Stimulated activated CD4-positive, alpha-beta T cell treated with anti-CD3 and anti-CD28 coated beads, Interleukin-2, amount 100 ng/mL, for 24 hours (primary cell): ENCODE measurements around the gene ATXN7.

Source experiments
- DNase-seq, 2 donors: peaks; one replicate each; pipeline ENCODE4 v3.0.0-alpha.2; 2020

Gene ATXN7, protein sequence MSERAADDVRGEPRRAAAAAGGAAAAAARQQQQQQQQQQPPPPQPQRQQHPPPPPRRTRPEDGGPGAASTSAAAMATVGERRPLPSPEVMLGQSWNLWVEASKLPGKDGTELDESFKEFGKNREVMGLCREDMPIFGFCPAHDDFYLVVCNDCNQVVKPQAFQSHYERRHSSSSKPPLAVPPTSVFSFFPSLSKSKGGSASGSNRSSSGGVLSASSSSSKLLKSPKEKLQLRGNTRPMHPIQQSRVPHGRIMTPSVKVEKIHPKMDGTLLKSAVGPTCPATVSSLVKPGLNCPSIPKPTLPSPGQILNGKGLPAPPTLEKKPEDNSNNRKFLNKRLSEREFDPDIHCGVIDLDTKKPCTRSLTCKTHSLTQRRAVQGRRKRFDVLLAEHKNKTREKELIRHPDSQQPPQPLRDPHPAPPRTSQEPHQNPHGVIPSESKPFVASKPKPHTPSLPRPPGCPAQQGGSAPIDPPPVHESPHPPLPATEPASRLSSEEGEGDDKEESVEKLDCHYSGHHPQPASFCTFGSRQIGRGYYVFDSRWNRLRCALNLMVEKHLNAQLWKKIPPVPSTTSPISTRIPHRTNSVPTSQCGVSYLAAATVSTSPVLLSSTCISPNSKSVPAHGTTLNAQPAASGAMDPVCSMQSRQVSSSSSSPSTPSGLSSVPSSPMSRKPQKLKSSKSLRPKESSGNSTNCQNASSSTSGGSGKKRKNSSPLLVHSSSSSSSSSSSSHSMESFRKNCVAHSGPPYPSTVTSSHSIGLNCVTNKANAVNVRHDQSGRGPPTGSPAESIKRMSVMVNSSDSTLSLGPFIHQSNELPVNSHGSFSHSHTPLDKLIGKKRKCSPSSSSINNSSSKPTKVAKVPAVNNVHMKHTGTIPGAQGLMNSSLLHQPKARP

DNA sequence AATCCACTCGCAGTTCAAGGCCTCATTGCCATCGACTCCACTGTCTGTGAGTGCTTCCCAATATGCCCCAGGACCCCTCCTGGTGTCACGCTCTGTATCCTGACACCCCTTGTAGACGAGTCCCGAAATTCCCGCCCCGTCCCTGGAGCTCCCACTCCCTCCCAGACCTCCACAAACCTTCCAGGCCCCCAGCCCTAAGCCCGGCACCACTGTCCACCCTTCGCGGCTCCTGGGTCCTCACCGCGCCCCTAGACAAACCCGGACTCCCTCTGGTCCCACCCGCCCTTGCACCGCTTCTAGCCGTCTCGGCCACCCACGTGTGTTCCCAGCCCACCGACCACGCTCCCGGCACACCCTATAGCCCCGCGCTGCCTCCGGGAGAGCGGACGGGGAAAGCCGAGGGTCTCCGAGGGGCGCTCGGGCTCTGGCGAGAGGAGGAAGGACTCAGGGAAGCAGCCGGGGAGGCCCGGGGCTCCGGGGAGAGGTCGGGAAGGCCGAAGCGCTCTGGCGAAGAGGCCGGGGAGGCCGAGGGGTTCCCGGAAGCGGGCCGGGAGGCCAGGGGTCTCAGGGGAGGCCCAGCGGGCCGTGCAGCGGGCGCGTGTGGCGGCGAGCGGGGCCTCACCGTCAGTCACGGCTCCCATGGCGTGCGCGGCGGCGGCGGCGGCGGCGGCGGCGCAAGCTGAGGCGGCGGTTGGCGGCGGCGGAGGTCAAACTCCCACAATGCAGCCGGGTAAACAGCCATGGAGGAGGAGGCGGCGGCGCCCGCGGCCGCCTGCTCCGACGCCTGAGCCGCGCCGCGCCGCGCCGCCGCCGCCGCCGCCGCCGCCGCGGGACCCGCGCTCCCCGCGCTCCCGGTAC lies at the start of gene ATXN7, which contains the start of gene THOC7:
Gene ATXN7 (plus strand): TSS at position 718 of the 858 bp plus-strand sequence. CDS start 48,732 bp downstream, outside the sequence.
Gene THOC7 (minus strand): TSS at position 656 of the 858 bp plus-strand sequence. CDS start 15 bp downstream, at position 641.
- peak; percentile 70 to 72 for DNase-seq

DNA sequence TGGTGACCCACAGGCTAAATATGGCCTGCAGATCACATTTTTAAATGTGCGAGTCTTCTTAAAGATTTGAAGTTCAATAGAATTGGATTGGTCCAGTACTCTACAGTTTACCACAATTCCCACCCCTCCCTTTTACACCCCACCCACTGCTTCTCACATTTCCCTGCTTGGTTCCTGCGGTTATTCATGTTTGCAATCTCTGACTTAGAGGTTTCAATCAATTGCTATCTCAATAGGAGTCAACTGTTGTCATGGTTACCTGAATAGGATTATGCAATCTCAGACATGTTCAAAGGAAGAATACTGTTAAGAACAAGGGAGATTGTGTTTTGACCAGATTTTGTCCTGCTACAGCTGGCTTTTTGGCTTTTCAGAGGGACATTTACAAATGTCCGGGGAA lies 49.4 kb upstream of the ATXN7 start:
- DNase-seq, result no peak

DNA sequence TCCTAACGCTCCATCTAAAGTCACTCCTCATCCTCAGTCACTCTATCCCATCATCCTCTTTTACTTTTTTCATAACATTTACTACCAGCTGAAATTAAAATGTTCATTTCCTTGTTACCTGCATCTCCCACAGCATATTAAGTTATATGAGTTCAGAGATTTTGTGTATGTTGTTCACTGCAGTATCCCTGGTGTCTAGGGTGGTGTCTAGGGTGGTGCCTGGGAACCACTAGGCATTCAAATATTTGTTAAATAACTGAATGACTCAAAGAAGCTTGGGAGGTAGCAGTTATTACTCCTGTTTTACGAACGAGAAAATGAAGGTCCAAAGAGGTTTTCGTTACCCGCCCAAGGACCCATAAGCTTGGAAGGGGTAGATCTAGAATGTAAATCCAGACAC lies 46.4 kb upstream of the ATXN7 start:
- DNase-seq, result no peak

DNA sequence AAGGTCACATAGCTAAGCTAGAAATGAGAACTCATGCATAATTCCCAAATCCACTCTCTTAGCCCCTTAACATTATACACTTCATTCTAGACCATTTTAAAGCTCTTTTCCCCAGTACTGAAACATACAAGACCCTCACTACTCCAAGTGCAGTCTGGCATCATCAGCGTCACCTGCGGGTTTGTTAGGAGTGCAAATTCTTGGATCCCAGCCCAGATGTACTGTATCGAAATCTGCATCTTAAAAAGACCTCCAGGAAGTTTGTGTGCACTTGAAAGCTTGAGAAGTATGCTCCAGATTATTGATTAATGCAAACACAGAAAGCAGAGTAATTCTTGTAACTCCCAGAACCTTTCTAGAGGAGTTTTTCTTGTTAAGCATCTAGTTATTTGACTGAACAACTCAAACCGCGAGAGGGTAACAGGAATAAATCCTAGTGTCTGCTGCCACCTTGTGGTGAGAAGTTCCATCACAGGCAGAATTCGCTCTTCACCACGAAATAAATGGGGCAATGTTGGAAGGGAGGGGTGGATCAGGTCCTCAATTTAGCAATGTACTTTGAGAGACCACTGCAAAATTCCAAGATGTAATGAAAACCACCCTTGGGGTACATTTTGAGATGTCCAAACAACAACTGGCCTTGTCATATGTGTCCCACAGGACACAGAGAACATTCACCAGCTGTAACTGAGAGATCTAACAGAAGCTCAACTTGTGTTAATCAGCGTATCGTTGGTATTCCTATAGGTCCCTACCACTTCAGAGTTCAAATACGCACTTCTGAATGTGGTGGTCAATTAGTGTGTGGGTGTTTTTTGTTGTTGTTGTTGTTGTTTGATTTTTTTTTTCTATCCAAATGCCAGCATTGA lies 45.2 kb upstream of the ATXN7 start:
- DNase-seq, result peak; percentile 62 to 71

DNA sequence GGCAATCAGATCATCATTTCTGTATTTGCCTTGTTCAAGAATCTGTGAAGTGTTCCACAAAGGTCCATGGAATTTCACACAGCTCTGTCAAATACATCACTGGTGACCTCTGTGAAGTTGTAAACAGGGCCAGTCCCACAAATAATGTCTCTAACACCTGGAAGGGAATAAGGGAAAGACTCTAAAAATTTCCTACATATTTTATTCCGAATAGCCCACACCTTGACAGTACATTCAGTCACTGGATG lies 44.6 kb upstream of the ATXN7 start, which contains the start of gene C3orf49:
Gene C3orf49 (plus strand): TSS at position 149 of the 248 bp plus-strand sequence. CDS start 173 bp downstream, outside the sequence.
- no peak for DNase-seq

DNA sequence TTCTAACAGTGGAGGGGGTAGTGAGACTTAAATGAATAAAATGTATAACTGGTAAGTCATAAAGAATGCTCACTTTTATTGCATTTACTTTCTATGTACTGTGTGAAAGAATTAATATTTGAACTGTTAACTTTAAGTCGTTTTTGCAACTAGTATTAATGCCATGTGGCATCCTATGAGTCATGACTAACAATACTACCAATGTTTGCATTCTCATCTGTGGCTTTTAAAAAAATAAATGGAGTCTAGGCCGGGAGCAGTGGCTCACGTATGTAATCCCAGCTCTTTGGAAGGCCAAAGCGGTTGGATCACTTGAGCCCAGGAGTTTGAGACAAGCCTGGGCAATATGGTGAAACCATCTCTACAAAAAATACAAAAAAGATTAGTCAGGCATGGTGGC lies 39.4 kb upstream of the ATXN7 start:
- DNase-seq, result no peak

DNA sequence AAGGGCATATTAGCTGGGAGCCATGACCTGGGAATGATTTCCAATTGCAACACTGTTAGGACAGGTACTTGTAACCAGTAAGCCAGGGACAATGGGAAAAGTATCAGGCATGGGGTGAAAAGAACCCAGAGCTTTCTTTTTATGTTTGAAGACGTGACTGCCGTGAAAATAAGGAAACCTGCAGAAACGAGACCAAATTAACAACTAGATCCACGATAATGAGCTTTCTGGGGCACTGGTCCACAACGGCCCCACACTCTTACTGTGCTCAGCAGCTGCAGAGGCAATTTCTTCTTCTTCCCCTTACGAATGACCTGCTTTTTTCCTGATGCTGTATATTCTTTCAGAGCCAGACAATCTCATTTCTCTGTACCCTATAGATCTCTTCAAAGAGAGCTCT lies 33.1 kb upstream of the ATXN7 start:
- DNase-seq, result no peak

DNA sequence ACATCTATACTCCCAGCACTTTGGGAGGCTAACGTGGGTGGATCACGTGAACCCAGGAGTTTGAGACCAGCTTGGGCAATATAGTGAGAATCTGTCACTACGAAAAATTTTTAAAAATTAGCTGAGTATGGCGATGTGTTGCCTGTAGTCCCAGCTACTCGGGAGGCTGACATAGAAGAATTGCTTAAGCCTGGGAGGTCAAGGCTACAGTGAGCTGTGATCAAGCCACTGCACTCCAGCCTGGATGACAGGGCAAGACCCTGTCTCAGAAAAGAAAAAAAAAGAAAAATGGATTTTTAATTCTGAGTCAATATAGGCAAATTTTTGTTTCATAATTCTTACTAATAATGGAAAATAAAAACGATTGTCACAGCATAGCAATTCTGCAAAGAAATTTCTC lies 31.3 kb upstream of the ATXN7 start:
- DNase-seq, result no peak

DNA sequence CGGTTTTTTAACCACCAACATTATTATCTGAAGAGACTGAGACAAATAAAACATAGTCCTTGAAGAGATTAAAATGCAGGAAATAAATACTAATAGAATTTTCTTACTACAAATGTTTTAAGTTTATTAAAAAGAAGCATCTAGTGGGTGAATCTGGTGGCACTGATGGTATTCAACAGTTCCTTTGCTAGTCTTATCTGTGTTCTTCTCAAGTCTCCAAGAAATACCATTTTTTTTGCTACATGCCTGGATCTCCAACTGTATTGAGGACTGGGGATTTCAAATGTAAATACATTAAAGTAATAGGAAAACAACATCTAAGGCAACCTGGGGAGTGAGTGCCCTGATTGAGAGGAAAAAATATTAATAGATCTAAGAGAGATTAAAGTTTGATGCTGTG lies 22.0 kb upstream of the ATXN7 start:
- no peak for DNase-seq

DNA sequence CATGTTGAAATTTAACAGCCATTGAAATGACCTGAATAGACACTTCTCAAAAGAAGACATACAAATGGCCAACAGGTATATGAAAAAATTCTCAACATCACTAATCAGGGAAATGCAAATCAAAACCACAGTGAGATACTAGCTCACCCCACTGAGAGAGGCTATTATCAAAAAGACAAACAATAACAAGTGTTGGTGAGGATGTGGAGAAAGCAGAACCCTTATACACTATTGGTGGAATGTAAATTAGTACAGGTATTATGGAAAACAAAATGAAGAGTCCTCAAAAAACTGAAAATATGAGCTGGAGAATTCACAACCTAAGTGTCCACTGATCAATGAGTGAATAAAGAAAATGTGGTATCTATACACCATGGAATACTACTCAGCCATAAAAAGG lies 21.5 kb upstream of the ATXN7 start:
- DNase-seq, result no peak

DNA sequence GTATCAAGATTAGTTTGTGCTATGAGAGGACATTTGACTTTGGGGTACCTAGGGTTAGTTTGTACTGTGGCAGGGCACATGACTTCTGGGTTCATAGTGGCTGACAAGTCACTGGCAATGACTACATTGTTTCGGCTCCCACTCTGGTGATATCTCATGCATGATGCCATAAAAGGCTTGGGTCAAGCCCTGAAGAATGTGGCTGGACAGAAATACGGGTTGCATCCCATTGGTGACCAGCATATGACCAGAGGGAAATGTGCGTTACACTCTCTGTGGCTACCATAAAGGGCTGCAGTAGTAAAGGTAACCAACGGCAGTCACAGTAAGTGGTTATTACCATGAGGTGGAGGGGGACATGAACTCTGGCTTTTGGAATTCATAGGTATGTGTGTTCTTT lies 18.5 kb upstream of the ATXN7 start:
- no peak for DNase-seq

DNA sequence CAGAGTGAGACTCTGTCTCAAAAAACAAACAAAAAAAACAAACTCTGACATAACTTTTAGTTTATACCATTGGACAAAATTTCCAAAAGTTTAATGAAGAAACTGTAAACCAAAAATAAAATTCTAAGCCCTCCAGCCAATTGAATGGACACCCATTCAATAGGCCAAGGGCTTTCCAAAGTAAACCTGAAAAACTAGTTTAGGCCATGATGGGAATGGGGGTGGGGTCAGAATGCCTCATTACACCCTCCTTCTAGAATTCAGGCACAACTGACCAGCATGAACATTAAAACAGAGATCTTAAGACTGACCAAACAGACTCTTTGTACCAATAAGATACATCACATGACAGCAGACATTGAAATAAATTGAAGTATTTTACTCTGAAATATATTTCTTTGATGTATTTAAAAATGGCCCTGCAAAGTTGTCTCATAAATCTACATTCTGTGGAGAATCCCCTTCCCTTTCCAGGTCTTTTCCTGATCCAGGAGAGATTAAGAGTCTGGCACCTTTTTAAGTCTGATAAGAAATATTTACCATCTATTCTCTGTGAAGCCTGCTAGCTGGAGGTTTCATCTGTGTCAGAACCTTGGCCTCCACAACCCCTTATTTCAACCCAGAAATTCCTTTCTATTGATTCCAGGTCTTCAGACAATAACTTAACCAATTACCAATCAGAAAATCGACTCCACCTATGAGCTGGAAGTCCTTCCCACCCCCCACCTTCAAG lies 15.8 kb upstream of the ATXN7 start:
- DNase-seq, result no peak

DNA sequence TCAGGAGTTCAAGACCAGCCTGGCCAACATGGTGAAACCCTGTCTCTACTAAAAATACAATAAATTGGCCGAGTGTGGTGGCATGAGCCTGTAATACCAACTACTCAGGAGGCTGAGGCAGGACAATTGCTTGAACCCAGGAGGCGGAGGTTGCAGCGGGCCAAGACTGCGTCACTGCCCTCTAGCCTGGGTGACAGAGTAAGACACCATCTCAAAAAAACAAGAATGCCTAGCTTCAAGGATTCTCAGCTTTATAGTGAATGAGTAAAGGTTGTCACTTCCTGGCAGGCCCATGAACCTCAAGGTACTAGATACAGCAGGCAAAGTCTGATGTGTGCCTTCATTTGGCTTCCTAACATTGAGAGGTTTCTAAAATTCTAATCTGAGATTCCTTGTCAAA lies 14.5 kb upstream of the ATXN7 start:
- no peak for DNase-seq

DNA sequence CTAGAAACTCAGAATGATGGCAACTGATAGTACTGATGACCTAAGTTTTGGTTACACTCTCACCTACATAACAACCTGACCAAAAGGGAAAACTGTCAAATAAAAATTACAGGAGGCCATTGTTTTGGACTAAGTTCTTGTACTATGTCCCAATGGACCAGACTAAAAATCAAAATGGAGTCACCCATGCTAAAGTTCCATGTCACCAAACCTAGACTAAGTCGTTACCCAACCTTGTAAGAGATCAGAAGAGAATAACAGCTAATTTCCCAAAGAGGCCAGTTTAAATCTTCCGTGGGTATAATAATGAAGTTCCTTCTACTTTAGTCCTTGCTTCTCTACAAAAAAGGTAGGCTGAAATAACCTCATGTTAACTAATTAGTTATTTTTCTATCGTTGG lies 12.4 kb upstream of the ATXN7 start:
- DNase-seq, result no peak

DNA sequence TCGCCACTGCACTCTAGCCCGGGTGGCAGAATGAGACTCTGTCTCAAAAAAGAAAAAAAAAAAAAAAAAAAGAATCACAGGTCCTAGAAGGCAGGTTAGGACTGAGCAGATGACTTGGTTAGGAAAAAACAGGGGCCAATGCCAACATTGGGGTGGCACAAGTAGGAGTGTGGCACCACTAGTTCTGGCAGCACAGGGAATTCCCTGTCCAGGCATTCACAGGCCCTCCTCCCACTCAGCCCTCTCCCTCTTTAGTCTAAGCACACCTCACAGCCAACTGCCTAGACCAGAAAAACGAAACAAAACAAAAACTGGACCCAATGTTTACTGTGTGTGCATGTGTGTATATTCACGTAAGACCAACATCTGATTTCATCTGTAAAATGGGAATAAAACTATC lies 10.6 kb upstream of the ATXN7 start:
- DNase-seq, result no peak

DNA sequence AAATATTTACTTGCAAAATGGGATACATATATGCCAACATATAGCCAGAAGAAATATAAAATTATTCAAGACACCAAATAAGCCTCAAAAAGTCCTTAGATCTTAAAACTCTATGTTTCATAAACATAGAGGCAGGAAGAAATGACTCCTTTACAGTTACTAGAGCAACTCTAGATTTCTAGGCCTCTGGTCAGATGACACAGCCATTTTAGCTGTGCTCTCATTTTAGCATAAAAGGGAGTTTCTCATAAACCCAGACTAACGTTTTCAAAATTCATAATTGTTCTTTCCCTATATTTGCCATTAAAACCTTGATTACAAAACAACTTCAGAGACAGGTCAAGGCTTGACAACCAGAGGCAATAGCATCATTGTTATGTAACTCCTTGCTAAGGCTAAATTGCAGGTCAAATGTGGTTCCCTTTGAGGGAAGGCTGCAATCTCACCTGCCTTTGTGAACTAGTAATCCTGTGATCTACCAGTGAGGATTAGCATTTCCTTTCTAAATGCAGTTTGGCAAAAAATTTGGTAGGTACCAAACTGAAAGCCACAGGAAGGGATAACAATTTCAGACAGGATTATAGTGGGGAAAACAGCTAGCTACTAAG lies 8.2 kb upstream of the ATXN7 start:
- no peak for DNase-seq

DNA sequence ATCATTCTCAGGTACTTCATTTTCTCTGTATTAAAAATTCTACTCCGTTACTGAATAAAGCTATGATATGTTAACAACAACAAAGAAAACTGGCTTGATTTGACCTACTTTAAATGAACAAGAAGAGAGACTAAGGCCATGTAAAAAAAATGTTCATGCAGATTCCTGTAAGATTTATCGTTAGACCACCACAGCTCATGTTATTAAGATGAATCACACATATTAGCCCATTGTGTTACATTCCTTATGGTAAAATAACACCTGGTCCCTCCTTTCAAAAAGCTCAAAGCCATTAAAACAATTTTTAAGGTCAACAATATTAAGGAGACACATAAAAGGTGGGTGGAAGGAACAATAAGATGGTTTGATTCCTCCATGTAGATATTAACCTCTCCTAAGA lies 6.4 kb upstream of the ATXN7 start:
- no peak for DNase-seq

DNA sequence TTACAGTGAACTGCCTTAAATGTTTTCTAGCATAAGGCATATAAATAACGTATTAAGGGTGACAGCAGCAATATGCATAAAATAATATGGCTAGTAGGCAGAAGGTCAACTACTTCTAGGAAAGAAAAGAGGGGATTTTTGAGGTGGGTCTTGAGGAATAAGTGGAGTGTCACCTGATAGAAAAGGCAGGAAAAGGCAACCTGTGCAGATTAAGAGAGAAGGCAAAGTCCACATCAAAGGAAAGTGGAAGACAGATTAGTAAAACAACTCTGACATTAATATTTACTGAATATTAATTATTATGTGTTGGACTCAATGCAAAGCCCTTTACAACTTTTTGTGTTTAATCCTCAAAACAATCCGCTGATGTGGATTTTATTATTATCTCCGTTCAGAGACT lies 2.9 kb upstream of the ATXN7 start:
- no peak for DNase-seq

DNA sequence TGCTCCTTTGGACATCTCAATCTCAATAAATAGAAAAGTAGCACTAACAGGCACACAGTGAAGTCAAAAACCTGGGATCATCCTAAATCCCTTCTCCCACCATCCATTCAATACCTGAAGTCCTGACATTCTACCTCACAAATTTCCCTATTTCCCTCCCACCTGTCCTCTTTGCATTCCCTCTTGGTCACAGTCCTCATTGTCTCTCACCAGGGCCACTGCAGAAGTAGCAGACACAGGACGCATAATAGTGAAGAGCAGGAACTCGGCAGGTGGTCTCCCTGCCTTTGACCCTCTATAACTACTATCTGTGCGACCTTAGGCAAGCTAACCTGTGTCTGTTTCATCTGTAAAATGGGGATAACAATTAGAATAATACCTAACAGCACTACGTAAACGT lies 2.4 kb upstream of the ATXN7 start:
- DNase-seq, result no peak

DNA sequence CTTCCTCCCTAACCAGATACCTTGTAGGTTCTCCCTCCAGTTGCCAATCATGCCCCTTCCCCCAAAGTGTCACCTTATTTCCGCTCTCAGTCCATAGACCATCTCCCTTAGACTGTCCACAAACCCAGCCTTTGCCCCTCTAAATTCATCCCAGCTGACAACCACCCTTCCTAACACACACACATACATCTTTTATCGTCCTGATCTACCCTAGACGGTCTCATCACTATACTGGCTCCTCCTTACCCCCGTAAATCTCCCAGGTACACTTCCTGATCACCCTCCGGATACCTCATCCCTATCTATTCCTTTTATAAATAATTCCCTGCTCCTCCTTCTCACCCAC lies 890 bp upstream of the ATXN7 start:
- no peak for DNase-seq
